SK-MEL-5 (cell line): Measurements from ENCODE around the gene RTTN. TPM values are rescaled to one million over a fixed set of nuclear protein-coding genes. Genes with fewer than 3 reads are reported as not detected.

Source experiments
- DNase-seq: peaks from one replicate; pipeline ENCODE4 v3.0.0-alpha.2; 2016; ENCODE audit warnings: low read depth, low spot score
- in situ Hi-C: cut with HindIII; loops from 2 replicates; pipeline ENCODE4 v1.10.0; 2016; ENCODE audit warnings: low sequenced_read_pairs, high pct_unique_total_duplicates, low pct_unique_long_range_greater_than_20kb
- total RNA-seq: library from RNA; depleted of rRNA; stranded (reverse); fragments of >200 nt; shearing (Covaris generic); gene quantifications from 2 replicates; pipeline ENCODE4 v1.2.3, GENCODE V29; 2014

Gene RTTN
- total RNA-seq, 1 experiment from 2014 or later: 21.7 TPM

GRCh38 chr18:70024829-70025228 lies 180.7 kb downstream of the RTTN start:
- in situ Hi-C loops: no loop called here
- no peak for DNase-seq

GRCh38 chr18:70024093-70024492 lies 181.4 kb downstream of the RTTN start:
- in situ Hi-C loops: no loop called here
- no peak for DNase-seq

DNA sequence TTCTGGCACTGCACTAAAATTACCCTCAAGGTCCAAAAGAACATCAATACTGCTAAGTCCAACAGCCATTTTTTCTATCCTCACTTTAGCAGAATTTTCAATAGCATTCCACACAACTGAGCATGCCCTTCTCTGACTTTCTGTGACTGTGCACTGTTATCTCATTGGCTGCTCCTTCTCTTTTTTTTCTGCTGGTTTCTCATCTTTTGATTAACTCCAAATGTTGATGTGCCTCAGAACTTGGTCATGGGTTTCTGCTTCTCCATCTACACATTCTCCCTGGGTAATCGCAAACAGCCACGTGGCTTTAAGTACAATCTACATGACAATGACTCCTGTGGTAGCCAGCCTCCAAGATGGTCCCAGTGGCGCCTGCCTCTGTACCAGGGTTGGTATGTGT lies 182.9 kb downstream of the RTTN start:
- in situ Hi-C loops: no loop called here
- DNase-seq: no peak

- DNase-seq: no peak
- in situ Hi-C loops: no loop called here
Measured at GRCh38 chr18:70021498-70021897, 184.0 kb downstream of the RTTN start.

DNA sequence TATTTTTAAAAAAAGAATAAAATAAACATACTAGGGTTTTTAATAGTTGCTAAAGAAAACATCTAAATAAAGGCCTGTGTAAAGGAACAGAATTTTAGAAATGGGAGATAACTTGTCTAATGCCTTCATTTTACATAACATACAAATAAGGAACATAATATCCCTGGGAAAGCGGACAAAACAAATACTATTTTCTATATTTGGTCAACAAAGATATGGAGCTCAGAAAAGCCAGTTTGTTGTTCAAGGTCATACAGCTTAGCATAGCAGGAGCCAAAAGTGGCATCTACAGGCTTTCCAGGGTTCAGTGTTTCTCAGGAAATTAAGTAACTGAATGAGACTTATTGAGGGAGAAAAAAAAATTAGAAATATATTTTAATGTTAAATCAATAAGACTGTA lies 184.4 kb downstream of the RTTN start:
- DNase-seq: no peak
- in situ Hi-C loops: no loop called here

DNA sequence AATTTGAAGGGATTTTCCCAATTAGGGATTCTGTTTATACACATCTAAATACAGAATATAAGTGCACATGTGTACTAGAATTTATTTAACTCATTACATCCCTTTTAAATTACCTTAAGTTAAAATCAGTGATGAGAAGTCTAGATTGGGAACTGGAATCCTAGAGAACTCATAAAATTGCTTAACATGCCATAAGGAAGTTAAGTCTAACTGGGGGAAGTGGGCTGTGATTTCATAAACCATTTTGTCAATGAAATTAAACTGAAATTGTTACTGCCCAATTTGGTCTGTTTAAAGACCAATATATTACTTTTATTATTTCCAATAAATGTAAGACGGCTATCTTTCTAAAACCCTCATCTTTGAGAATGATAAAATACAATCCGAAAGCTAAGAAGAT lies 185.5 kb downstream of the RTTN start:
- no peak for DNase-seq
- in situ Hi-C loops: no loop called here

GRCh38 chr18:70019136-70019535 lies 186.4 kb downstream of the RTTN start:
- in situ Hi-C loops: no loop called here
- DNase-seq: no peak

DNA sequence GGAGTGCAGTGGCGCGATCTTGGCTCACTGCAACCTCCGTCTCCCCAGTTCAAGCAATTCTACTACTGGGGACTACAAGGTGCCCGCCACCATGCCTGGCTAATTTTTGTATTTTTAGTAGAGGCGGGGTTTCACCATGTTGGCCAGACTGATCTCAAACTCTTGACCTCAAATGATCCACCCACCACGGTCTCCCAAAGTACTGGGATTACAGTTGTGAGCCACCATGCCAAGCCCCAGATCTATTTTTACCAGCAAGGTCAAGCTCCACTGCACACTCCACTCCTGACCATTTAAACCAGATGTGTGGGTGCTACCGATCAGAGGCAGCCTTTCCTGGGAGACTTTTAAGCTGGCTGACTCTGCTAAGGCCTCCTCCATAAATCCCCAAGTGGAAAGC lies 190.4 kb downstream of the RTTN start:
- in situ Hi-C loops: no loop called here
- no peak for DNase-seq

GRCh38 chr18:70005580-70005979 lies 199.9 kb downstream of the RTTN start:
- no peak for DNase-seq
- in situ Hi-C loops: no loop called here

GRCh38 chr18:70004696-70005095 lies 200.8 kb downstream of the RTTN start:
- no peak for DNase-seq
- in situ Hi-C loops: no loop called here

- no peak for DNase-seq
- in situ Hi-C loops: no loop called here
Measured at GRCh38 chr18:69999656-70000055, 205.8 kb downstream of the RTTN start.

DNA sequence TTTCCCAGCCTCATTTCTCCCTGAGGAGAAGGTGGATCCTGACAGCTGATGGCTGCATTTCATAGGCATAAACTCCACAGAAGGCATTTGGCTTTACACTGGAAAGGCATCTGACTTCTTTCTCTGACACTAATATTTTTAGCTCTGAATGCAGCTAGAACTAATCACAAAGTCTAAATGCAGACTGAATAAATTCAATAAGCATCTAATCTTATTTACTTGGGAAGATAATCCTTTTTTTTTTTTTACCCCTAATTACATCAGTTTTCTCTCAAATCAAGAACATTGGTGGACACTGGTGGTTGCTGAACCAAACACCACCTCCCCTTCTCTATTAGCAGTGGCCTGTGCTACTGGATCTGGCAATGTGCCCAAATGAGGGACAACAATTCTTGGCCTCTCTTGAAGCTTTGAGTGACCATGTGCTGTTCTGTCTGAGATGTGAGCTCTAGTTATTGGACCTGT lies 206.9 kb downstream of the RTTN start:
- in situ Hi-C loops: no loop called here
- DNase-seq: no peak

GRCh38 chr18:69996951-69997798 lies 208.3 kb downstream of the RTTN start:
- in situ Hi-C loops: no loop called here
- no peak for DNase-seq

DNA sequence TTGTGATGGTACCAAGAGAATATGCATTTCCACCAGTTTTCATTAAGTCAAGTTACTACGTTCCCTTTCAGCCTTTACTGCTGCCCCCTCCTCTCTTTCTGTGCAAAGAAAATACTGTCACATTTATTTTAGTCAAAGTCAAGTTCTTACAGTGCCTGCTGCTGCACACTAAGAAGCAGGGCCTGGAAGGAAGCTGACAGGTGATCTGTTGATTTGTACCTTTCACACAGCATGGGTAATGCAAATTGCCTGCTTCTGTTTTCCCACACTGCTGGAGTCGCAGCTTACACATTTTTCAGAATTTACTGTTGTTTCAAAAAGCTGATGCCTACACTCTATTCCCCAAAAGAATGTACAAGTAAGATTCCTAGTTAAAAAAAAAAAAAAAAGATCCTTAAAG lies 209.1 kb downstream of the RTTN start:
- DNase-seq: no peak
- in situ Hi-C loops: no loop called here

DNA sequence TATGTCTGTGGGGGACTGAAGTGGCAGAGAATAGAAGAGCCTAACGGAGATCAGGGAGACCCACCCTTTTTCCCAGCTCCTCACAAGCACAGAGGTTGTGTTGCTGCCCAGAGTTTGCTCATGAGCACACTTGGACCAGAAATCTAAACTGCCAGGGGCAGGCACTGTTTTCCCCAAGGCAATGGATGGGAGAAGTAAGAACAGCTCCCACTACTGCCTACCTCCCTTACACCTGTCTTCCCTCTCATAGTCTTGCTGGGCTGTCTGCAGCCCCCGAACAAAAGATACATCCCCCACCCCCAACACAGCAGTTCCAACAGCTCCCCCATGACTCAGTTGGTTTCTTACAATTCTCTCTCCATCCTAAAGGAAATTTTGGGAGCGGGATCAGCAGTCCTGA lies 209.7 kb downstream of the RTTN start:
- DNase-seq: no peak

GRCh38 chr18:69992776-69993175 lies 212.7 kb downstream of the RTTN start:
- in situ Hi-C loops: no loop called here
- no peak for DNase-seq

More for the DNA sequence above, 209.7 kb downstream of the RTTN start:
- in situ Hi-C loops: no loop called here

GRCh38 chr18:69987870-69988269 lies 217.6 kb downstream of the RTTN start:
- no peak for DNase-seq
- in situ Hi-C loops: no loop called here

DNA sequence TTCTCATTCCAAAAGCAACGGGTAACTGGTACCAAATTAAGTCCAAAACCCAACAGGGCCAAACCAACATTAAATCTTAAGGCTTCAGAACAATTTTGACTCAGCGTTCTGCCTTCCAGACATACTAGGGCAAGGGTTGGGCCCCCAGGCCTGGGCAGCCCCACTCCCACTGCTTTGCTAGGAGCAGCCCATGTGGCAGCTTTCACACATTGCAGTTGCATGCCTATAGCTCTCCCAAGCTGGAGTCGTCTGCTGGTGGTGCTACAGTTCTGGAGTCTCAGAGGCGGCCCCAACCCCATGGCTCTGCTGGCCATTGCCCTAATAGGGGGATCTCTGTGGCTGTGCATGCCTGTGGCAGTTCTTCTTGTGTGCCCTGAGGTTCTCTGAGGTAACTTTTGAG lies 220.2 kb downstream of the RTTN start:
- DNase-seq: no peak
- in situ Hi-C loops: no loop called here

GRCh38 chr18:69982417-69982816 lies 223.1 kb downstream of the RTTN start:
- no peak for DNase-seq
- in situ Hi-C loops: no loop called here
